K562 (cell line): ENCODE results near the gene ERH. TPM values are rescaled to one million over a fixed set of nuclear protein-coding genes. Genes with fewer than 3 reads are reported as not detected.

Experiments
- ATAC-seq: fragments of 200-7000 bp; cut with Tn5 transposase; 3 replicates; pipeline ENCODE4 v1.9.1; 2020; ENCODE audit warnings: moderate library complexity
- BruUV-seq: library from RNA; stranded (reverse); fragments of 400-500 nt; replicated peaks from 2 replicates; lab custom pipeline; 2021; lab: Mats Ljungman, UMichigan
- CTCF ChIA-PET: fragments of 300-600 bp; formaldehyde crosslinking; extraction: SDS; loops from one replicate; lab custom pipeline; 2021; ENCODE audit warnings: low intra/inter-chr PET ratio; lab: Yijun Ruan, JAX
- POLR2A ChIA-PET: fragments of 300-600, 350-650 bp; sonication (Branson Sonifier 250); formaldehyde crosslinking; extraction: SDS; loops from one replicate; lab custom pipeline; 2021; ENCODE audit warnings: antibody characterized with exemption, inconsistent platforms; lab: Yijun Ruan, JAX
- DNase-seq, 4 experiments: peaks; one replicate each; pipeline versions ENCODE4 v3.0.0 to v3.0.0-alpha.2; 2011 to 2018; ENCODE audit warnings: low spot score in 3 of 4, mixed read lengths in 3 of 4; ENCODE audit errors: extremely low read depth in 1 of 4
- FAIRE-seq: peaks from 2 replicates; lab custom pipeline; 2011; peaks lifted over from hg19 to GRCh38; lab: Jason Lieb, UNC
- H2AFZ ChIP-seq: 2 replicates; pipeline ENCODE4 v1.6.0; 2011; ENCODE audit warnings: low read depth, low read length, control low read depth, inconsistent platforms
- H3K27ac ChIP-seq: fragments of 200-600 bp; 3 replicates; pipeline ENCODE4 v1.8.0; 2011; ENCODE audit warnings: low read depth, mild to moderate bottlenecking, control low read depth, inconsistent platforms, low read length, moderate library complexity, mixed read lengths; ENCODE audit errors: extremely low read depth
- H3K27me3 ChIP-seq, 2 experiments: fragments of 300-600 bp in 1 of 2; 2 replicates in 1 of 2; 3 replicates in 1 of 2; pipeline versions ENCODE4 v1.6.0 to v1.8.0; 2011; ENCODE audit warnings: inconsistent platforms in 2 of 2, low read length in 2 of 2, mild to moderate bottlenecking in 1 of 2, mixed read lengths in 1 of 2, moderate library complexity in 1 of 2; ENCODE audit not compliant: control insufficient read depth in 2 of 2, insufficient read depth in 2 of 2
- H3K36me3 ChIP-seq: fragments of 300-600 bp; 3 replicates; pipeline ENCODE4 v1.8.0; 2011; ENCODE audit warnings: mild to moderate bottlenecking, low read length, inconsistent platforms; ENCODE audit not compliant: control insufficient read depth, insufficient read depth
- H3K4me1 ChIP-seq, 2 experiments: fragments of 200-600 bp in 1 of 2; replicated peaks in 1 of 2; 2 replicates in 1 of 2; 3 replicates in 1 of 2; pipeline versions ENCODE4 v1.5.1 to v1.8.0; 2011; ENCODE audit warnings: inconsistent platforms in 2 of 2, low read length in 2 of 2, mild to moderate bottlenecking in 1 of 2, mixed read lengths in 1 of 2, moderate library complexity in 1 of 2; ENCODE audit not compliant: control insufficient read depth in 2 of 2, insufficient read depth in 2 of 2
- H3K4me2 ChIP-seq: 2 replicates; pipeline ENCODE4 v1.6.1; 2011; ENCODE audit warnings: low read length, control low read depth, inconsistent platforms, mixed read lengths; ENCODE audit not compliant: insufficient read depth
- H3K4me3 ChIP-seq: fragments of 200-600 bp; sonication (generic), shearing (Covaris generic); 2 replicates; pipeline ENCODE4 v1.5.1; 2016; ENCODE audit warnings: control low read depth, inconsistent platforms
- H3K79me2 ChIP-seq: fragments of 200-600 bp; 3 replicates; pipeline ENCODE4 v1.8.0; 2011; ENCODE audit warnings: low read length, inconsistent platforms; ENCODE audit not compliant: control insufficient read depth, insufficient read depth
- H3K9ac ChIP-seq, 2 experiments: 2 replicates each; pipeline versions ENCODE4 v1.6.0 to v1.6.1; 2011; ENCODE audit warnings: low read depth in 2 of 2, low read length in 2 of 2, control low read depth in 1 of 2, inconsistent platforms in 1 of 2, mild to moderate bottlenecking in 1 of 2, mixed read lengths in 1 of 2; ENCODE audit not compliant: insufficient read depth in 1 of 2
- H3K9me1 ChIP-seq: one replicate; pipeline ENCODE4 v1.6.0; 2011; ENCODE audit warnings: inconsistent platforms, mild to moderate bottlenecking, low read length, moderate library complexity; ENCODE audit not compliant: control insufficient read depth, insufficient read depth
- H3K9me3 ChIP-seq: replicated peaks from 2 replicates; pipeline ENCODE4 v1.5.1; 2011; ENCODE audit warnings: low read depth, low read length, inconsistent platforms; ENCODE audit not compliant: control insufficient read depth, insufficient read depth
- H4K20me1 ChIP-seq: replicated peaks from 2 replicates; pipeline ENCODE4 v1.6.1; 2011; ENCODE audit warnings: low read length, inconsistent platforms, mixed read lengths; ENCODE audit not compliant: control insufficient read depth, insufficient read depth
- BCOR ChIP-seq: fragments of 450-650 bp; IDR thresholded peaks from 2 replicates; pipeline ENCODE4 v1.6.1; 2016
- BRCA1 ChIP-seq, 2 experiments: fragments of 450-650 bp in 1 of 2; sonication (generic) in 1 of 2; formaldehyde crosslinking in 1 of 2; IDR thresholded peaks; 2 replicates each; pipeline versions ENCODE4 v1.5.0 to v1.6.1; 2017 to 2020; ENCODE audit warnings: mild to moderate bottlenecking in 1 of 2, missing genetic modification reagents in 1 of 2
- C11orf30 ChIP-seq: fragments of 450-650 bp; IDR thresholded peaks from 2 replicates; pipeline ENCODE4 v1.6.1; 2016; ENCODE audit warnings: low read depth, mild to moderate bottlenecking
- DLX4 ChIP-seq: fragments of 250-450 bp; sonication (Bioruptor Pico); IDR thresholded peaks from 2 replicates; pipeline ENCODE4 v1.6.1; 2021; ENCODE audit warnings: mild to moderate bottlenecking
- ETS1 ChIP-seq: conservative IDR thresholded peaks from 2 replicates; pipeline ENCODE4 v1.6.1; 2011; ENCODE audit warnings: low read depth, mild to moderate bottlenecking, low read length; ENCODE audit not compliant: control insufficient read depth
- FOXO4 ChIP-seq: fragments of 450-650 bp; formaldehyde crosslinking; IDR thresholded peaks from 2 replicates; pipeline ENCODE4 v1.4.0; 2020; ENCODE audit warnings: mild to moderate bottlenecking, moderate library complexity
- GTF2F1 ChIP-seq: IDR thresholded peaks from 2 replicates; pipeline ENCODE4 v1.6.1; 2011; ENCODE audit warnings: low read depth, low read length, improper control_type of control experiment
- IRF9 ChIP-seq: fragments of 450-650 bp; IDR thresholded peaks from 2 replicates; pipeline ENCODE4 v1.6.1; 2016; ENCODE audit warnings: missing biosample characterization, missing genetic modification characterization
- KLF13 ChIP-seq: fragments of 450-650 bp; IDR thresholded peaks from 2 replicates; pipeline ENCODE4 v1.6.1; 2016; ENCODE audit warnings: missing genetic modification characterization, low read depth, mild to moderate bottlenecking, missing compliant biosample characterization, moderate library complexity, borderline replicate concordance
- NONO ChIP-seq, 2 experiments: fragments of 200-400 bp in 1 of 2; fragments of 450-650 bp in 1 of 2; formaldehyde crosslinking in 1 of 2; IDR thresholded peaks; 2 replicates each; pipeline ENCODE4 v1.6.1; 2017; ENCODE audit warnings: low read depth in 2 of 2, mild to moderate bottlenecking in 2 of 2, moderate library complexity in 2 of 2, low read length in 1 of 2
- RBM25 ChIP-seq: fragments of 200-400 bp; formaldehyde crosslinking; IDR thresholded peaks from 2 replicates; pipeline ENCODE4 v1.6.1; 2018; ENCODE audit warnings: low read length, low read depth, moderate library complexity; ENCODE audit not compliant: severe bottlenecking
- SLC30A9 ChIP-seq: fragments of 250-450 bp; sonication (Bioruptor Pico); IDR thresholded peaks from 2 replicates; pipeline ENCODE4 v1.8.0; 2022; ENCODE audit warnings: mild to moderate bottlenecking, moderate library complexity
- TCF7 ChIP-seq: sonication (generic); IDR thresholded peaks from 2 replicates; pipeline ENCODE4 v1.6.1; 2016; ENCODE audit warnings: antibody characterized with exemption, borderline replicate concordance
- XRCC4 ChIP-seq: IDR thresholded peaks from one replicate; pipeline ENCODE4 v1.6.1; 2011; ENCODE audit not compliant: insufficient read depth, insufficient read length; ENCODE audit errors: extremely low read depth
- YBX1 ChIP-seq: fragments of 450-650 bp; IDR thresholded peaks from 2 replicates; pipeline ENCODE4 v1.7.1; 2016; ENCODE audit warnings: mild to moderate bottlenecking
- ZNF23 ChIP-seq: fragments of 250-450 bp; sonication (Bioruptor Pico); IDR thresholded peaks from 2 replicates; pipeline ENCODE4 v1.4.0; 2020; ENCODE audit warnings: mild to moderate bottlenecking
- ZNF263 ChIP-seq: sonication (generic); formaldehyde crosslinking; IDR thresholded peaks from 2 replicates; pipeline ENCODE4 v1.8.0; 2022; ENCODE audit warnings: mild to moderate bottlenecking, missing genetic modification reagents, borderline replicate concordance
- ZNF3 ChIP-seq: fragments of 250-450 bp; sonication (Bioruptor Pico); IDR thresholded peaks from 2 replicates; pipeline ENCODE4 v1.5.0; 2021; ENCODE audit warnings: mild to moderate bottlenecking, moderate library complexity
- ZNF41 ChIP-seq: fragments of 250-450 bp; sonication (Bioruptor Pico); conservative IDR thresholded peaks from 2 replicates; pipeline ENCODE4 v1.4.0; 2020; ENCODE audit warnings: mild to moderate bottlenecking
- ZNF511 ChIP-seq: sonication (generic); formaldehyde crosslinking; IDR thresholded peaks from 2 replicates; pipeline ENCODE4 v1.8.0; 2022; ENCODE audit warnings: mild to moderate bottlenecking, missing genetic modification reagents
- WGBS: fragments of 100-300 bp; shearing (Covaris generic); methylation state at CpG from one replicate; pipeline ENCODE4 v1.1.6; 2016; ENCODE audit warnings: low coverage, mixed read lengths; ENCODE audit not compliant: insufficient coverage; ENCODE audit errors: missing lambda C conversion rate; 5-methylcytosine and 5-hydroxymethylcytosine counted together
- in situ Hi-C: fragments of 300-500 bp; cut with MboI; formaldehyde crosslinking; loops from 4 replicates; pipeline ENCODE4 v1.15.0; 2018; ENCODE audit warnings: inconsistent platforms, mixed read lengths
- intact Hi-C: fragments of 100-400 bp; cut with micrococcal nuclease; formaldehyde crosslinking; loops from 2 replicates; pipeline ENCODE4 v1.14.2; 2022
- polyA plus RNA-seq, 8 experiments: library from polyadenylated mRNA; depleted of rRNA in 4 of 8; stranded (reverse) in 5 of 8; unstranded in 3 of 8; fragments of >200 nt; fragmentation: Nextera tagmentation in 2 of 8; fragmentation: Illumina TruSeq in 1 of 8; extraction: Ambion mirVana in 2 of 8; extraction: Trizol in 1 of 8; gene quantifications; 2 replicates each; pipeline versions ENCODE4 v1.2.1 to v1.2.3, GENCODE V29; 2011 to 2014; ENCODE audit warnings: inconsistent platforms in 1 of 8, missing spikeins in 1 of 8
- total RNA-seq, 7 experiments: library from RNA; depleted of rRNA in 6 of 7; stranded (reverse); fragments of >200 nt in 6 of 7; fragmentation: Illumina TruSeq in 2 of 7; extraction: Trizol in 2 of 7; gene quantifications; 2 replicates each; pipeline versions ENCODE4 v1.2.1 to v1.2.3, GENCODE V29; 2011 to 2021; ENCODE audit warnings: low replicate concordance in 1 of 7

The ERH gene
- total and polyA plus RNA-seq, 9 of the 15 experiments (the other 6 are each of a cell fraction or from before 2014, with no cell fraction given): 78.2 to 474 (median 250) TPM

GRCh38 chr14:69366761-69367160 lies 31.3 kb downstream of the ERH start:
- no peaks in the 10 kb centered on the region for H3K79me2 ChIP-seq
- ChIA-PET CTCF (no interaction called here), POLR2A (interaction anchor here (1.2 kb wide), 1 partner anchor 10 kb away, joined by 4 read pairs; no protein-coding TSS in a partner anchor)
- no peak overlapping the region for H2AFZ ChIP-seq
- intact Hi-C loops: no loop called here
- no peaks in the 10 kb centered on the region for H3K36me3 ChIP-seq
- no TSS peak for BruUV-seq
- FAIRE-seq: no peak
- ATAC-seq: no peak
- no peak overlapping the region for H3K9ac ChIP-seq
- no peak overlapping the region for H3K4me3 ChIP-seq
- no peak overlapping the region for H3K4me2 ChIP-seq
- 0 out of 5 replicates have a peak, but pooled peaks cover 0 to 9% of the 10 kb centered on the region in 2 experiments for H3K27me3 ChIP-seq
- H3K9me3 ChIP-seq: no peaks in the 10 kb centered on the region
- no peaks in the 10 kb centered on the region for H3K9me1 ChIP-seq
- WGBS: 56% methylated on average over 3 of the region's 4 CpGs
- no peak for DNase-seq
- H3K4me1 ChIP-seq: no peaks in the 10 kb centered on the region
- no peak overlapping the region for H3K27ac ChIP-seq
- H4K20me1 ChIP-seq: no peaks in the 10 kb centered on the region; the same call in 1 of the 2 replicates
- in situ Hi-C loops: no loop called here
- TF ChIP-seq SLC30A9 (CRISPR knock-in tag) (no peak), ZNF511 (CRISPR knock-in tag) (no peak), ZNF263 (CRISPR knock-in tag) (no peak), FOXO4 (CRISPR knock-in tag) (no peak), GTF2F1 (no peak), ZNF3 (CRISPR knock-in tag) (no peak), RBM25 (peak; percentile 66), NONO (IDR thresholded peaks at IDR 0.05; ENCODE audit: low read depth in 2 of 2, low read length in 1 of 2) (no peak), XRCC4 (no peak), DLX4 (CRISPR knock-in tag) (no peak), KLF13 (tag) (no peak), TCF7 (no peak), IRF9 (tag) (no peak), BRCA1 (IDR thresholded peaks at IDR 0.05) (no peak), BRCA1 (CRISPR knock-in tag; IDR thresholded peaks at IDR 0.05) (no peak), ZNF23 (no peak), BCOR (peak; percentile 33; the same call in 1 of the 2 replicates), ZNF41 (CRISPR knock-in tag) (no peak), C11orf30 (no peak), ETS1 (no peak), YBX1 (no peak)
